Prostate gland (tissue), 2 donors: ENCODE data around the gene NDRG2. TPM values are rescaled to one million over a fixed set of nuclear protein-coding genes. Genes with fewer than 3 reads are reported as not detected.
"Not testable (repeated sequence)": the region's sequence is repeated elsewhere in the genome, so short reads cannot be mapped to it uniquely, and the experiment has no call there.

Source experiments
- DNase-seq: peaks from one replicate; pipeline ENCODE4 v3.0.0-alpha.2; 2019; ENCODE audit warnings: low spot score
- H3K27ac ChIP-seq, 2 donors: fragments of 200-600 bp; sonication (generic); 2 replicates each; pipeline ENCODE4 v1.5.1; 2017 to 2019
- H3K27me3 ChIP-seq: fragments of 200-600 bp; sonication (generic); replicated peaks from 2 replicates; pipeline ENCODE4 v1.5.1; 2019; ENCODE audit not compliant: insufficient read depth
- H3K36me3 ChIP-seq, 2 donors: fragments of 200-600 bp; sonication (generic); 1 replicate in 1 of 2; 2 replicates in 1 of 2; pipeline versions ENCODE4 v1.5.1 to v1.8.1; 2017 to 2019
- H3K4me1 ChIP-seq: fragments of 200-600 bp; sonication (generic); replicated peaks from 2 replicates; pipeline ENCODE4 v1.5.1; 2019
- H3K4me3 ChIP-seq, 2 donors: fragments of 200-600 bp; sonication (generic); 2 replicates each; pipeline ENCODE4 v1.5.1; 2017 to 2019
- H3K9me3 ChIP-seq: fragments of 200-600 bp; sonication (generic); 2 replicates; pipeline ENCODE4 v1.5.1; 2017
- CTCF ChIP-seq, 4 experiments: fragments of 200-600 bp in 2 of 4; fragments of 450-650 bp in 2 of 4; sonication (generic) in 2 of 4; IDR thresholded peaks; 1 replicate in 3 of 4; 2 replicates in 1 of 4; pipeline ENCODE4 v1.5.1; 2016 to 2019; ENCODE audit warnings: antibody characterized with exemption in 4 of 4, mild to moderate bottlenecking in 2 of 4, moderate library complexity in 2 of 4
- POLR2A ChIP-seq: fragments of 450-650 bp; IDR thresholded peaks from one replicate; pipeline ENCODE4 v1.6.1; 2016; ENCODE audit warnings: antibody characterized with exemption, mild to moderate bottlenecking
- POLR2AphosphoS5 ChIP-seq: sonication (generic); formaldehyde crosslinking; IDR thresholded peaks from one replicate; pipeline ENCODE4 v1.6.1; 2017; ENCODE audit warnings: antibody characterized with exemption
- WGBS: methylation state at CpG from one replicate; pipeline ENCODE4 v1.1.5; 2018; 5-methylcytosine and 5-hydroxymethylcytosine counted together
- intact Hi-C: fragments of 100-400 bp; cut with DNase I; formaldehyde crosslinking; loops from one replicate; pipeline ENCODE4 v1.14.2; 2022
- total RNA-seq, 2 donors: library from RNA; depleted of rRNA; stranded (reverse); fragments of >200 nt; gene quantifications; one replicate each; pipeline ENCODE4 v1.1.0, GENCODE V29; 2016

Gene NDRG2
- total RNA-seq, 2 donors from 2014 or later: 230 to 304 TPM

GRCh38 chr14:21014761-21015190 is 10.1 kb downstream of the NDRG2 start:
- Histone ChIP-seq H3K27ac (no peak overlapping the region), H3K27me3 (no peaks in the 10 kb centered on the region), H3K4me3 (no peak overlapping the region), H3K4me1 (no peaks in the 10 kb centered on the region), H3K36me3 (peaks cover 0 to 5% of the 10 kb centered on the region in 2 donors), H3K9me3 (no peaks in the 10 kb centered on the region)
- peak; percentile 87 for DNase-seq
- TF ChIP-seq CTCF (IDR thresholded peaks at IDR 0.05) (peak; percentile 91 to 100 (median 94)), POLR2A (no peak), POLR2AphosphoS5 (peak; percentile 87)
- 0% methylated on average over 4 of the region's 4 CpGs for WGBS
- intact Hi-C loops: loop anchor here (2.0 to 5.0 kb wide), 2 partner anchors 26 to 78 kb away; no protein-coding TSS in a partner anchor

- WGBS: 39% methylated on average over 1 of the region's 1 CpG
- H3K4me3 ChIP-seq: no peak overlapping the region
- TF ChIP-seq CTCF (IDR thresholded peaks at IDR 0.05) (no peak), POLR2AphosphoS5 (no peak), POLR2A (no peak)
- H3K9me3 ChIP-seq: no peaks in the 10 kb centered on the region
- no peaks in the 10 kb centered on the region for H3K36me3 ChIP-seq
- no peak overlapping the region for H3K27ac ChIP-seq
- DNase-seq: no peak
- no peaks in the 10 kb centered on the region for H3K27me3 ChIP-seq
- H3K4me1 ChIP-seq: no peaks in the 10 kb centered on the region
- intact Hi-C loops: no loop called here
These were observed 13.7 kb downstream of the NDRG2 start for GRCh38 chr14:21011136-21011535.

- H3K36me3 ChIP-seq, H3K27me3 ChIP-seq, H3K4me3 ChIP-seq, DNase-seq, H3K27ac ChIP-seq, H3K4me1 ChIP-seq, intact Hi-C loops, H3K9me3 ChIP-seq: not testable (repeated sequence)
- WGBS: 35% methylated on average over 3 of the region's 3 CpGs
These were observed 15.1 kb downstream of the NDRG2 start for GRCh38 chr14:21009721-21010120.

- TF ChIP-seq POLR2A (no peak), POLR2AphosphoS5 (no peak), CTCF (IDR thresholded peaks at IDR 0.05) (no peak)
- WGBS: 87% methylated on average over 14 of the region's 14 CpGs
- intact Hi-C loops: no loop called here
- H3K27ac ChIP-seq: no peak overlapping the region
- H3K9me3 ChIP-seq: no peaks in the 10 kb centered on the region
- no peak for DNase-seq
- H3K4me1 ChIP-seq: no peaks in the 10 kb centered on the region
- no peaks in the 10 kb centered on the region for H3K27me3 ChIP-seq
- no peak overlapping the region for H3K4me3 ChIP-seq
- H3K36me3 ChIP-seq: no peaks in the 10 kb centered on the region
These were observed 21.0 kb downstream of the NDRG2 start for GRCh38 chr14:21003788-21004346.

GRCh38 chr14:21001218-21001617 is 23.6 kb downstream of the NDRG2 start:
- intact Hi-C loops: no loop called here
- no peak for DNase-seq
- 73% methylated on average over 7 of the region's 7 CpGs for WGBS

More at GRCh38 chr14:21001218-21001617, 23.6 kb downstream of the NDRG2 start:
- no peak overlapping the region for H3K27ac ChIP-seq
- no peaks in the 10 kb centered on the region for H3K27me3 ChIP-seq
- H3K36me3 ChIP-seq: peaks cover 2 to 4% of the 10 kb centered on the region in 2 donors
- H3K4me3 ChIP-seq: no peak overlapping the region
- TF ChIP-seq POLR2AphosphoS5 (no peak), CTCF (IDR thresholded peaks at IDR 0.05) (no peak), POLR2A (no peak)
- no peaks in the 10 kb centered on the region for H3K9me3 ChIP-seq
- H3K4me1 ChIP-seq: no peaks in the 10 kb centered on the region
